H1 (cell line): ENCODE results near the gene SEMA4D. TPM values are rescaled to one million over a fixed set of nuclear protein-coding genes. Genes with fewer than 3 reads are reported as not detected.

Experiments
- CHD7 ChIP-seq: fragments of 300-600 bp; sonication (generic); IDR thresholded peaks from 2 replicates; pipeline ENCODE4 v1.7.1; 2012; ENCODE audit warnings: low read length, moderate library complexity, mild to moderate bottlenecking, inconsistent platforms; ENCODE audit not compliant: insufficient replicate concordance
- CREB1 ChIP-seq: IDR thresholded peaks from 2 replicates; pipeline ENCODE4 v1.6.1; 2012; ENCODE audit warnings: inconsistent platforms
- EZH2 ChIP-seq: fragments of 200-600 bp; sonication (generic); IDR thresholded peaks from 2 replicates; pipeline ENCODE4 v1.7.1; 2012; ENCODE audit warnings: low read depth, mild to moderate bottlenecking, moderate library complexity, low read length, inconsistent platforms; ENCODE audit not compliant: severe bottlenecking
- KDM1A ChIP-seq: fragments of 200-600, 300-600 bp; sonication (generic); IDR thresholded peaks from 2 replicates; pipeline ENCODE4 v1.7.1; 2016; ENCODE audit warnings: mild to moderate bottlenecking, low read length, borderline replicate concordance
- RFX5 ChIP-seq: IDR thresholded peaks from 2 replicates; pipeline ENCODE4 v1.6.1; 2011; ENCODE audit warnings: low read depth, low read length, improper control_type of control experiment, borderline replicate concordance
- SIN3A ChIP-seq, 2 experiments: IDR thresholded peaks in 1 of 2; conservative IDR thresholded peaks in 1 of 2; 2 replicates each; pipeline ENCODE4 v1.6.1; 2011 to 2012; ENCODE audit warnings: low read length in 2 of 2, improper control_type of control experiment in 1 of 2, low read depth in 1 of 2, mild to moderate bottlenecking in 1 of 2
- TAF1 ChIP-seq: IDR thresholded peaks from 2 replicates; pipeline ENCODE4 v1.6.1; 2011; ENCODE audit warnings: mild to moderate bottlenecking, low read depth, low read length
- TBP ChIP-seq: IDR thresholded peaks from 2 replicates; pipeline ENCODE4 v1.6.1; 2011; ENCODE audit warnings: low read depth, low read length, improper control_type of control experiment
- polyA plus RNA-seq, 7 experiments: library from polyadenylated mRNA; depleted of rRNA in 3 of 7; stranded (reverse) in 5 of 7; unstranded in 2 of 7; fragments of >200 nt in 5 of 7; fragments of 200-250 nt in 2 of 7; gene quantifications; 1 replicate in 5 of 7; 2 replicates in 1 of 7; 4 replicates in 1 of 7; pipeline versions ENCODE4 v1.2.1 to v1.2.3, GENCODE V29; 2011 to 2013; ENCODE audit warnings: missing spikeins in 2 of 7, mixed read lengths in 2 of 7
- total RNA-seq: library from RNA; stranded (reverse); fragmentation: NEBNext Ultra II Directional; extraction: Animal tissue kit (Norgen Biotek cat#: 25700); gene quantifications from 2 replicates; pipeline ENCODE4 v1.2.1, GENCODE V29; 2021

The SEMA4D gene
- total and polyA plus RNA-seq, 2 of the 8 experiments (the other 6 are each of a cell fraction or from before 2014, with no cell fraction given) = 21.0 to 70.4 TPM

- no peak for TF ChIP-seq CHD7
- peak; percentile 54; the same call in 1 of the 2 replicates for TF ChIP-seq CREB1
- TF ChIP-seq TBP = no peak
- no peak for TF ChIP-seq SIN3A (conservative IDR thresholded peaks at IDR 0.05 in 1 of 2, IDR thresholded peaks at IDR 0.05 in 1 of 2; ENCODE audit: low read depth in 1 of 2, low read length in 2 of 2)
- TF ChIP-seq TAF1 = no peak
- peak; percentile 93 for TF ChIP-seq RFX5
- no peak for TF ChIP-seq EZH2
- TF ChIP-seq KDM1A = no peak
- TF ChIP-seq, all 59 proteins: peak for 2
Observed at GRCh38 chr9:89489548-89490530, 8.1 kb downstream of the SEMA4D start (continued).
